ENCODE data around the gene ZNF808. TPM values are rescaled to one million over a fixed set of nuclear protein-coding genes. Genes with fewer than 3 reads are reported as not detected.
A peak's percentile ranks its signal among the peaks of the same experiment; 100 is the strongest.
"Not testable (repeated sequence)": the region's sequence is repeated elsewhere in the genome, so short reads cannot be mapped to it uniquely, and the experiment has no call there.

The ZNF808 gene
- total RNA-seq, 1 donor from 2014 or later, result 62.0 TPM

DNA sequence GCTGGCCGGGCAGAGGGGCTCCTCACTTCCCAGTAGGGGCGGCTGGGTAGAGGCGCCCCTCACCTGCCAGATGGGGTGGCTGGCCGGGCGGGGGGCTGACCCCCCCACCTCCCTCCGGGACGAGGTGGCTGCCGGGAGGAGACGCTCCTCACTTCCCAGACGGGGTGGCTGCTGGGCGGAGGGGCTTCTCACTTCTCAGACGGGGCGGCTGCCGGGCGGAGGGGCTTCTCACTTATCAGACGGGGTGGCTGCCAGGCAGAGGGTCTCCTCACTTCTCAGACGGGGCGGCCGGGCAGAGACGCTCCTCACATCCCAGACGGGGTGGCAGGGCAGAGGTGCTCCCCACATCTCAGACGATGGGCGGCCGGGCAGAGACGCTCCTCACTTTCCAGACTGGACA, 66.0 kb downstream of the ZNF808 start:
- not testable (repeated sequence) for DNase-seq (ENCODE audit: low read depth)

DNA sequence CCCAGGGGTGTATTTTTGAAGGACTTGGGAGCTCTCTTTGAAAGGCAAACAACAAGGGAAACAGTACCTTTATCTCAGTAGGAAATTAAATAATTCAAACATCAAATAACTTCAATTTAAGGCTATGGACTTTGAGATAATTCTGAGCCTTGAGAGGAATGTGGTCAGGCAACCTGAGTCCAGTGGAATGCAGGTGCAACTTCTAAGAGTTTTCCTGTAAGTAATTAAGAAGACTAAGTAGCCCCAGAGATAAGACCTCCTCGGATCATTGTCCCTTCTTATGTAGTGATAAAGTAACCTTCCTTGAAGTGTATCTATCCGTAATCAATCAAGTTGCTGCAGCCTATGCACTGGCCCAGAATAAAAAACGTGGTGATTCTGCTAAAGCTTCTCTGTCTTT, 71.8 kb downstream of the ZNF808 start:
- no peak for DNase-seq (ENCODE audit: low read depth)

DNA sequence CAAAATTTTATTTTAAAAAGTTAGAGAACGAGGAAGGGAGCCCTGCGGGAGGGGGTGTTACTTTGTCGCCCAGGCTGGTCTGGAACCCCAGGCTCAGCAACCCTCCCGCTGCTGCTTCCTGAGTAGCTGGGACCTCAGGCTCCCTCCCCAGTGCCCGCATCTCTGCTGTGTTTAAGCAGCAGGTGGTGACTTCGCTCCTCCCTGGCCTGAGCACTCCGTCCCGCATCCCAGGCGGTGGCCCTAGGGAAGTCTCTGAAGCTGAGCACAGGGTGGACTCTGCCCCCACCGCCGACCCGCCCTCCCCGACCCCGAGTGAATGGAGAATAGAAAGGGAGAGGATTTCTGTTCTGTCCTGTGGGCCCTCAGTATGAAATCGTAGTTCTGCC, 73.2 kb downstream of the ZNF808 start:
- no peak for DNase-seq (ENCODE audit: low read depth)

DNA sequence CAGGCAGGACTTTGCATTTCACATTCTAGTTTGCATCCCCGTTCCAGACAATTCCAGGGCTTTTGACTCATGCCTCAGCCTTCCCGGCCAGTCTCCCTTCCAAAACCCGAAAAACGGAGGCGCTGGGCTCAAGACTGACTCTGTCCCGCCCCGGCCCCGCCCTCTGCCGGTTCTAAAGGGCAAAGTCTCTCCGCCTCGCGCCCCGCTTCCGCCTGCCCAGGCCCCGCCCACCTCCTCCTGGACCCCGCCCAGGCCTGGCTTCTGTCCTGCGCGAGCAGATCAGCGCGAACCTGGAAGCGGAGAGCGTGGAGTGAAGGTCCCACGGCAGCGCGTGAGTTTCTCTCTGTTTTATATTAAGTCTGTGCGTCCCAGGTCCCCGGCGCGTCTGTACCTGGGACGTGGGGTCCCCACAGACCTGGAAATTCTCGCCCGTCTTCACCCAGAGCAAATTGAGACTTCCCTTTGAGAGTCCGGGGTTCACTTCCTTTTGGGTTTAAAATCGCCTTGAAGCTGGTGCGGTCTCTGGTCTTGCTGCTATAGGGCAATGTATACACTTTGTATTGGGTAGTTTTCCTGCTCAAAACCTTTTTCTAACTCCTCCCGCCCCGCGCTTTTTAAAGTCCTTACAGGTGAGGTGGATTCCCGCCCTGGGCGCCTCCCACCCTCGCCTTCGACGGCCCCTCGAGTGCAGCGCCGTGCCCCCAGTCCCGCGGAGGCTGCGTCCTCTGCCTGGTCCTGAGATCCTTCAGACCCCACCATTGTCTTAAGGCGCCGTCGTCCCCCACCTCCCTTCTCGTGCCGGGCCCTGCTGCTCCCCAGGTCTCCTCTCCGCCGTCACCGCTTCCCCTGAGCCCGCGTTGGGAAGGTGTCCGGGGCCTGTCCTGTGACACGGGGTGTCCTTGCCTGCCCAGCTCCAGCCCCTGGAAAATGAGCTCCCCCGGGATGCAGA, 73.8 kb downstream of the ZNF808 start:
- DNase-seq (ENCODE audit: low read depth), result peak; percentile 71

DNA sequence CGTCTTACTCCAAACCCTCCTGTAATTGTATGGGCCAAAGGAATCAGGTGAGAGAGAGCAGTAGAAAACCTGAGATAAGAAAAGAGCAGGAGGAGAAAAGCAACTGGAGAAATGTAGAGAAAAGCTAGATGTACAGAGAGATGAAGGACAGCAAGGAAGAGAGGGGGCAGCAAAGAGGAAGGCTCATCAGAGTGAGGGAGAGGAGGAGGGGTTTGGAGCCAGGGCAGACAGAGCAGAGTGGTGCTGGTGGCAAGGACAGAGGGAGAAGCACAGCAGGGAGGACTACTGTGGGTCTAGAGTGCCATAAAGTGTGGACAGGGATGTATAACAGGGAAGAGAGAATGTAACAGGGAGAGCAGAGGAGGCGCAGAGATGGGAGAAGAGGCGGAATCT, 74.5 kb downstream of the ZNF808 start:
- DNase-seq (ENCODE audit: low read depth), result not testable (repeated sequence)

DNA sequence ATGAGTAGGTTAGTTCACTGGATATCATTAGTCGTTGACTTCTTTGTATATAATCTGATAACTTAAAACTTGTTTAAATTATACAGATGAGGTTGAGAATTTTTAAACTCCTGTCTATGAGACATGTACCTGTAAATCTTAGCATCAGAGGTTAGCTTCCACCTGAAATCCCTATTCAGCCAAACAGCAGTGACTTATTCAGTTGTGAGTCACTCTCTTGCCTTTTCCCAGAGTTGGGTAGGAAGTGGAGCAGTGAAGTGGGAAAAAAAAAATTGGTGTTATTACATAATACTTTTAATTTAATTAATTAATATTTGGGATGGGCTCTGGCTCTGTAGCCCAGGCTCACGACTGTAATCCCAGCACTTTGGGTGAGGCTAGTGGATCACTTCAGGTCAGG, 75.5 kb downstream of the ZNF808 start:
- DNase-seq (ENCODE audit: low read depth), result peak; percentile 24

DNA sequence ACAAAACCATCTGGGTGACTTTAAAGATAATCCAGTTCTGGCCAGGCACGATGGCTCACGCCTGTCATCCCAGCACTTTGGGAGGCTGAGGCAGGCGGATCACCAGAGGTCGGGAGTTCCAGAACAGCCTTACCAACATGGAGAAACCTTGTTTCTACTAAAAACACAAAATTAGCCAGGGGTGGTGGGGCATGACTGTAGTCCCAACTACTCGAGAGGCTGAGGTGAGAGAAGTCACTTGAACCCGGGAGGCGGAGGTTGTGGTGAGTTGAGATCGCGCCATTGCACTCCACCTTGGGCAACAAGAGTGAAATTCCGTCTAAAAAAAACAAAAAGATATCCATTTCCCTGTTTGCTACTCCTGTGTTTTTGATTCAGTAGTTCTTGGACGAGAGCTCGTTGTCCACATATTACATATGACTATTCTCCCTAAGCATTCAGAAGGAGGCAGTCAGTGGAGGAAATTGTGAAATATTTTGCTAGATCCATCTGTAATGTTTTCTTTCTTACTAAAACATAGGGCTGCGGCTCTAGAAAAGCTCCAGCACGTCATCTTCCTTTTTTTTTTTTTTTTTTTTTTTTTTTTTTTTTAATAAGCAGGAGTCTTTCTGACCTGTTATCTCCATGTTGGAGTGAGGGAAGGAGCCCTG, 76.2 kb downstream of the ZNF808 start:
- no peak for DNase-seq (ENCODE audit: low read depth)

Other genes starting within 250 kb of the ZNF808 start
- gene ZNF480, start 230.5 kb upstream of the ZNF808 start, total RNA-seq, result 5.7 and 12.0 TPM in 2 replicates
- gene ZNF610, start 191.4 kb upstream of the ZNF808 start, total RNA-seq, result 2.3 and 6.0 TPM in 2 replicates
- 23.1 and 32.5 TPM in 2 replicates for gene ZNF880, start 157.7 kb upstream of the ZNF808 start, total RNA-seq
- 19.1 and 28.2 TPM in 2 replicates for gene ZNF528, start 129.8 kb upstream of the ZNF808 start, total RNA-seq
- not detected in 2 replicates for gene ZNF534, start 98.5 kb upstream of the ZNF808 start, total RNA-seq
- gene ZNF578, start 74.1 kb upstream of the ZNF808 start, total RNA-seq, result 3.5 and 6.5 TPM in 2 replicates
- gene ZNF701, start 42.6 kb downstream of the ZNF808 start, total RNA-seq, result 13.5 and 33.4 TPM in 2 replicates
- gene ZNF83, start 110.7 kb downstream of the ZNF808 start, total RNA-seq, result 68.8 and 165 TPM in 2 replicates
- gene ZNF611, start 207.4 kb downstream of the ZNF808 start, total RNA-seq, result 27.4 and 77.3 TPM in 2 replicates